Measurements from ENCODE around the gene CIDEB.
"Not testable (repeated sequence)": the region's sequence is repeated elsewhere in the genome, so short reads cannot be mapped to it uniquely, and the experiment has no call there.

CIDEB gene

GRCh38 chr14:24331731-24332267 lies 24.0 kb upstream of the CIDEB start:
- no peak for DNase-seq

GRCh38 chr14:24330973-24331674 lies 23.3 kb upstream of the CIDEB start:
- DNase-seq: no peak

DNA sequence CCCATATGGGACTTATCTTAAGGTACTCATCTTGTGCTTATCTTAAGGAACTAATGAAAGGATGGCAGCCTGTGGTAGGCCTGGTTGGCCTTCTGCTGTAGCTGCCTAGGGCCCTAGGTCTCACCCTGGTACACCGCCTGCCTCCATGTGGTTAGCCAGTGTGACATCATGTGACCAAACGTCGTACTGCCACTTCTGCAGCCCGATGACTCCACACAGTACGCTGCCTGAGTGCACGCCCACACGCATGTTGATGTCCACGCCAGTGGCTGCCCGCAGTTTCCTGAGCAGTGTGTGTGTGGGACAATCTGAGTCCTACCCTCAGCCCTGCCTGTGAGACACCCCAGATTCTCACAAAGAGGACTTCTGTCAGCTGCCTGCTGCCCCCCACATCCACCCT lies 22.0 kb upstream of the CIDEB start:
- no peak for DNase-seq

DNA sequence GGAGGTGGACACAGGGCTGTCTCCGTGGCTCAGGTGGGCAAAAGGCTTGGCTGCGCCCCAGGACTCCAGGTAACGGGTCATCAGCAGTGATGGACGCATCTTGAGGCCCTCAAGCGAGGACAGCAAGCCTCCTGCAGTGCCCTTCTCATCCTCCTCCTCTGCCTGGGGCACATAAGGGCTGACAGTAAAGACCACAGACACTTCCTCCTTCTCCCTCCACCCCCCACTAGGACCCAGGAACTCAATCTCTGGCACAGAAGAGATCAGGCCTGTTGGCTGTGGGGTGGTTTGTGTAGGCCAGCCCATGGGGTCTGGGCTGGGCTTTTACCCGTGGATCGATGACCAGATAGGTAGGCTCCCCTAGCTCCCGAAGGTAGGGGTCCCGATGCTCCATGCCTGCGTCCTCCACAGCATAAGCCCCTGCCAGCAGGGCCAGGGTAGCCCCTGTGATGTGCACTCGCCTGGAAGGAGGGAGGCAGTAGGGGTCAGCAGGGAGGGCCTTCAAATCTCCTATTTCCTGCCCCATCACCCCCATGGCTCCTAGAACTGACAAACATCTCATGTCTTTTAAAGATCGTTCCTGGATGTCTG lies 21.4 kb upstream of the CIDEB start:
- DNase-seq: no peak

- DNase-seq: not testable (repeated sequence)
These were observed 20.1 kb upstream of the CIDEB start for GRCh38 chr14:24327914-24328313.

- DNase-seq: no peak
These were observed 19.5 kb upstream of the CIDEB start for GRCh38 chr14:24327303-24327702.

- no peak for DNase-seq
These were observed 18.2 kb upstream of the CIDEB start for GRCh38 chr14:24325963-24326362.

- DNase-seq: no peak
These were observed 17.3 kb upstream of the CIDEB start for GRCh38 chr14:24325041-24325530.

GRCh38 chr14:24324024-24324423 lies 16.2 kb upstream of the CIDEB start:
- no peak for DNase-seq

- no peak for DNase-seq
These were observed 15.6 kb upstream of the CIDEB start for GRCh38 chr14:24323341-24323740.

DNA sequence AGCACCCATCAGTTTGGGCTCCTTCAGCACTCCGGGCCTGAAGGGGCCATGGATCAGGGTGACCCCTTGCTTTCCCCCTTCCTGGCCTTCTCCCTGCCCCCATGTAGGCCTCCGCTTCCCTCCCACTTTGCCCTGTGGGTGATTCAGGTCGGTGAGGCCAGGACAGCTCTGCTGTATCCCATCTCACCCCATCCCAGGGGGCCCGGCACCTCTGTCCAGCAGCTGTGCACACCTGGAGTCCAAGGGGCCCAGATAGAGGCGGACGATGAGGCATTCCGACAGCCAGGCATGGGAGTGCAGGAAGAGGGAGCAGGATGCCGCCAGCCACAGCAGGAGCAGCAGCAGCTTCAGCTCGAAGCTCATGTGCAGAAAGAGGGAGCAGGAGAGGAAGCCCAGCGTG lies 14.9 kb upstream of the CIDEB start:
- DNase-seq: no peak

- no peak for DNase-seq
These were observed 13.6 kb upstream of the CIDEB start for GRCh38 chr14:24321212-24321975.

GRCh38 chr14:24317141-24317928 lies 9.6 kb upstream of the CIDEB start:
- no peak for DNase-seq

GRCh38 chr14:24316597-24316950 lies 8.8 kb upstream of the CIDEB start:
- DNase-seq: no peak

DNA sequence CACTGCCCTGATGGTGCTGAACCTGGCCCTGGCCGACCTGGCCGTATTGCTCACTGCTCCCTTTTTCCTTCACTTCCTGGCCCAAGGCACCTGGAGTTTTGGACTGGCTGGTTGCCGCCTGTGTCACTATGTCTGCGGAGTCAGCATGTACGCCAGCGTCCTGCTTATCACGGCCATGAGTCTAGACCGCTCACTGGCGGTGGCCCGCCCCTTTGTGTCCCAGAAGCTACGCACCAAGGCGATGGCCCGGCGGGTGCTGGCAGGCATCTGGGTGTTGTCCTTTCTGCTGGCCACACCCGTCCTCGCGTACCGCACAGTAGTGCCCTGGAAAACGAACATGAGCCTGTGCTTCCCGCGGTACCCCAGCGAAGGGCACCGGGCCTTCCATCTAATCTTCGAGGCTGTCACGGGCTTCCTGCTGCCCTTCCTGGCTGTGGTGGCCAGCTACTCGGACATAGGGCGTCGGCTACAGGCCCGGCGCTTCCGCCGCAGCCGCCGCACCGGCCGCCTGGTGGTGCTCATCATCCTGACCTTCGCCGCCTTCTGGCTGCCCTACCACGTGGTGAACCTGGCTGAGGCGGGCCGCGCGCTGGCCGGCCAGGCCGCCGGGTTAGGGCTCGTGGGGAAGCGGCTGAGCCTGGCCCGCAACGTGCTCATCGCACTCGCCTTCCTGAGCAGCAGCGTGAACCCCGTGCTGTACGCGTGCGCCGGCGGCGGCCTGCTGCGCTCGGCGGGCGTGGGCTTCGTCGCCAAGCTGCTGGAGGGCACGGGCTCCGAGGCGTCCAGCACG lies 8.2 kb upstream of the CIDEB start:
- DNase-seq: no peak

DNA sequence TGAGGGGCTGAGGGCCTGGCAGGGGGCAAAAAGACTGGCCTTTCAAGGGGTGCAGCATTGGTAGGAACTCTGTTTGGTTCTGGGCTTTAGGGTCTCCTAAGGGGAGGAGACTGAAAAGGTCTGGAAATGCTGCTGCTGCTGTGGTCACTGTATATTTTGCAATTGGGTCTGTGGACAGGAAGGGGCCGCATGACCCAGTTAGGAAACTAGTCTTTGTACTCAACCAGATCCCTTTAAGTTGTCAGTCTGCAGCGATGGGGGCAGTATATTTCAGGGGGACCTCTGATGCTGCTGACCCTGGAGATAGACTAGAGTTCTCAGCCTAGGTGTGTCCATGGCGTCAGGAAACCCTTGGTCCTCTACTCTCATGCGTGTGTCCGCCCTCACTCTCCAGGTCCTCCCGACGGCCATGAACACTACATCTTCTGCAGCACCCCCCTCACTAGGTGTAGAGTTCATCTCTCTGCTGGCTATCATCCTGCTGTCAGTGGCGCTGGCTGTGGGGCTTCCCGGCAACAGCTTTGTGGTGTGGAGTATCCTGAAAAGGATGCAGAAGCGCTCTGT lies 7.5 kb upstream of the CIDEB start:
- no peak for DNase-seq

GRCh38 chr14:24314377-24315193 lies 6.8 kb upstream of the CIDEB start:
- no peak for DNase-seq

DNA sequence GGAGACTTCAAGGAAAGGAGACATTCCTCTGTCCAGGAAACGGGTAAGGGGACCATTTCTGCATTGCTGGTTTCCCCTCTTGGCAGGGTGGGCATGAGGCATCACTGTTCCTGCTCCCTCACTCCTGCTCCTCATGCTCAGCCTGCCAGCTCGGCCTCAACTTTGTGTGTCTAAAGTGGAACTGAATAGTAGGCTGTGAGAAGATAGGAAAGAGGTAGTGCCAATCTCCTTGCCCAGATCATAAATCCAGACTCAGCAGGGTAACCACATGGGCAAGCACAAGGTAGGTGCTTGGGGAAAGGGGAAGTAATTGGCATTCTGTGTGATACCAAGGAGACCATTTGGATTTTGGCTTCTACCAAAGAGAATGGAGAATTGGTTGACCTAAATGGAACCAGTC lies 6.1 kb upstream of the CIDEB start:
- no peak for DNase-seq

- DNase-seq: no peak
These were observed 5.1 kb upstream of the CIDEB start for GRCh38 chr14:24312736-24313507.
